ENCODE measurements around the gene RASSF5. TPM values are rescaled to one million over a fixed set of nuclear protein-coding genes. Genes with fewer than 3 reads are reported as not detected.
A peak's percentile ranks its signal among the peaks of the same experiment; 100 is the strongest.

Gene RASSF5
- total and polyA plus RNA-seq, 2 of the 13 experiments (the other 11 are each of a cell fraction or from before 2014, with no cell fraction given) = 0.18 to 0.40 TPM

- TF ChIP-seq MEIS1 (CRISPR knock-in tag; IDR thresholded peaks at IDR 0.05; ENCODE audit: borderline replicate concordance) (no peak), FIP1L1 (IDR thresholded peaks at IDR 0.05; ENCODE audit: borderline replicate concordance, insufficient read depth, low read depth, low read length) (no peak), ZEB1 (IDR thresholded peaks at IDR 0.05; ENCODE audit: insufficient replicate concordance, low read depth) (no peak), HNF4G (IDR thresholded peaks at IDR 0.05; ENCODE audit: borderline replicate concordance, low read depth, low read length) (peak; percentile 84), HNF4G (CRISPR knock-in tag; IDR thresholded peaks at IDR 0.05; ENCODE audit: borderline replicate concordance, low read depth) (peak; percentile 22; the same call in 1 of the 2 replicates), TBL1XR1 (IDR thresholded peaks at IDR 0.05; ENCODE audit: borderline replicate concordance, low read length, partially characterized antibody) (no peak), HMGA1 (CRISPR knock-in tag; conservative IDR thresholded peaks at IDR 0.05) (no peak), YY1 (IDR thresholded peaks at IDR 0.05; ENCODE audit: insufficient read depth, insufficient replicate concordance, low read depth, low read length) (no peak), HOXA3 (CRISPR knock-in tag; IDR thresholded peaks at IDR 0.05) (0 out of 2 replicates have a peak, but pooled peaks have one; percentile 29), ADNP (CRISPR knock-in tag; IDR thresholded peaks at IDR 0.05) (no peak), FOSL2 (CRISPR knock-in tag; IDR thresholded peaks at IDR 0.05) (no peak), ZBTB1 (CRISPR knock-in tag; IDR thresholded peaks at IDR 0.05; ENCODE audit: borderline replicate concordance) (no peak), U2AF2 (IDR thresholded peaks at IDR 0.05; ENCODE audit: low read depth, low read length) (no peak), SNAPC2 (CRISPR knock-in tag; IDR thresholded peaks at IDR 0.05) (no peak), ZNF580 (CRISPR knock-in tag; IDR thresholded peaks at IDR 0.05; ENCODE audit: borderline replicate concordance, low read depth) (no peak), ARID4A (CRISPR knock-in tag; IDR thresholded peaks at IDR 0.05; ENCODE audit: borderline replicate concordance) (peak; percentile 22; the same call in 1 of the 2 replicates), HHEX (CRISPR knock-in tag; IDR thresholded peaks at IDR 0.05) (no peak), ZNF547 (CRISPR knock-in tag; IDR thresholded peaks at IDR 0.05) (no peak), ZNF207 (IDR thresholded peaks at IDR 0.05; ENCODE audit: borderline replicate concordance) (no peak), ZNF263 (CRISPR knock-in tag; IDR thresholded peaks at IDR 0.05) (peak; percentile 86), SP2 (CRISPR knock-in tag; IDR thresholded peaks at IDR 0.05) (no peak), HDAC1 (CRISPR knock-in tag; IDR thresholded peaks at IDR 0.05) (peak; percentile 50; the same call in 1 of the 2 replicates)
- TF ChIP-seq, protein P1, sequence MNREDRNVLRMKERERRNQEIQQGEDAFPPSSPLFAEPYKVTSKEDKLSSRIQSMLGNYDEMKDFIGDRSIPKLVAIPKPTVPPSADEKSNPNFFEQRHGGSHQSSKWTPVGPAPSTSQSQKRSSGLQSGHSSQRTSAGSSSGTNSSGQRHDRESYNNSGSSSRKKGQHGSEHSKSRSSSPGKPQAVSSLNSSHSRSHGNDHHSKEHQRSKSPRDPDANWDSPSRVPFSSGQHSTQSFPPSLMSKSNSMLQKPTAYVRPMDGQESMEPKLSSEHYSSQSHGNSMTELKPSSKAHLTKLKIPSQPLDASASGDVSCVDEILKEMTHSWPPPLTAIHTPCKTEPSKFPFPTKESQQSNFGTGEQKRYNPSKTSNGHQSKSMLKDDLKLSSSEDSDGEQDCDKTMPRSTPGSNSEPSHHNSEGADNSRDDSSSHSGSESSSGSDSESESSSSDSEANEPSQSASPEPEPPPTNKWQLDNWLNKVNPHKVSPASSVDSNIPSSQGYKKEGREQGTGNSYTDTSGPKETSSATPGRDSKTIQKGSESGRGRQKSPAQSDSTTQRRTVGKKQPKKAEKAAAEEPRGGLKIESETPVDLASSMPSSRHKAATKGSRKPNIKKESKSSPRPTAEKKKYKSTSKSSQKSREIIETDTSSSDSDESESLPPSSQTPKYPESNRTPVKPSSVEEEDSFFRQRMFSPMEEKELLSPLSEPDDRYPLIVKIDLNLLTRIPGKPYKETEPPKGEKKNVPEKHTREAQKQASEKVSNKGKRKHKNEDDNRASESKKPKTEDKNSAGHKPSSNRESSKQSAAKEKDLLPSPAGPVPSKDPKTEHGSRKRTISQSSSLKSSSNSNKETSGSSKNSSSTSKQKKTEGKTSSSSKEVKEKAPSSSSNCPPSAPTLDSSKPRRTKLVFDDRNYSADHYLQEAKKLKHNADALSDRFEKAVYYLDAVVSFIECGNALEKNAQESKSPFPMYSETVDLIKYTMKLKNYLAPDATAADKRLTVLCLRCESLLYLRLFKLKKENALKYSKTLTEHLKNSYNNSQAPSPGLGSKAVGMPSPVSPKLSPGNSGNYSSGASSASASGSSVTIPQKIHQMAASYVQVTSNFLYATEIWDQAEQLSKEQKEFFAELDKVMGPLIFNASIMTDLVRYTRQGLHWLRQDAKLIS (CRISPR knock-in tag; IDR thresholded peaks at IDR 0.05) = no peak
Observed at GRCh38 chr1:206508130-206508889, 979 bp downstream of the RASSF5 start (continued).
